Tibial nerve (tissue), 4 donors: ENCODE results near the gene AFG1L. TPM values are rescaled to one million over a fixed set of nuclear protein-coding genes. Genes with fewer than 3 reads are reported as not detected.

Experiments used
- DNase-seq, 2 donors: peaks; one replicate each; pipeline ENCODE4 v3.0.0-alpha.2; 2019; ENCODE audit warnings: low spot score in 2 of 2
- H3K27ac ChIP-seq, 4 donors: fragments of 200-600 bp; sonication (generic) in 3 of 4; one replicate each; pipeline ENCODE4 v1.5.1; 2017 to 2019; ENCODE audit warnings: mild to moderate bottlenecking in 1 of 4
- H3K27me3 ChIP-seq, 2 donors: fragments of 200-600 bp; sonication (generic) in 1 of 2; one replicate each; pipeline versions ENCODE4 v1.5.1 to v1.6.0; 2017 to 2019
- H3K36me3 ChIP-seq, 3 donors: fragments of 200-600 bp; sonication (generic); one replicate each; pipeline ENCODE4 v1.5.1; 2018 to 2019
- H3K4me1 ChIP-seq, 4 donors: fragments of 200-600 bp; sonication (generic) in 3 of 4; one replicate each; pipeline ENCODE4 v1.5.1; 2017 to 2019
- H3K4me3 ChIP-seq, 4 donors: fragments of 200-600 bp; sonication (generic) in 3 of 4; one replicate each; pipeline ENCODE4 v1.5.1; 2017 to 2019; ENCODE audit warnings: mild to moderate bottlenecking in 1 of 4, moderate library complexity in 1 of 4
- H3K9me3 ChIP-seq, 4 donors: fragments of 200-600 bp; sonication (generic) in 3 of 4; one replicate each; pipeline ENCODE4 v1.5.1; 2017 to 2019
- EP300 ChIP-seq, 2 donors: sonication (generic); formaldehyde crosslinking; IDR thresholded peaks; one replicate each; pipeline ENCODE4 v1.6.1; 2017; ENCODE audit warnings: antibody characterized with exemption in 2 of 2, mild to moderate bottlenecking in 1 of 2
- POLR2A ChIP-seq, 2 donors: fragments of 450-650 bp; IDR thresholded peaks; one replicate each; pipeline ENCODE4 v1.6.1; 2017; ENCODE audit warnings: antibody characterized with exemption in 2 of 2, mild to moderate bottlenecking in 2 of 2, moderate library complexity in 2 of 2
- WGBS, 2 donors: methylation state at CpG; one replicate each; pipeline ENCODE4 v1.1.5; 2018; 5-methylcytosine and 5-hydroxymethylcytosine counted together
- total RNA-seq, 4 donors: library from RNA; depleted of rRNA; stranded (reverse); fragments of >200 nt; gene quantifications; one replicate each; pipeline ENCODE4 v1.1.0, GENCODE V29; 2016
- TF ChIP-seq, protein P1 (sequence below), 5 experiments: fragments of 200-600 bp in 3 of 5; fragments of 450-650 bp in 2 of 5; sonication (generic) in 3 of 5; IDR thresholded peaks; one replicate each; pipeline ENCODE4 v1.5.1; 2016 to 2019; ENCODE audit warnings: antibody characterized with exemption in 5 of 5, mild to moderate bottlenecking in 3 of 5, moderate library complexity in 2 of 5

The AFG1L gene
- total RNA-seq, 4 donors from 2014 or later: 2.0 to 5.2 (median 4.1) TPM

DNA sequence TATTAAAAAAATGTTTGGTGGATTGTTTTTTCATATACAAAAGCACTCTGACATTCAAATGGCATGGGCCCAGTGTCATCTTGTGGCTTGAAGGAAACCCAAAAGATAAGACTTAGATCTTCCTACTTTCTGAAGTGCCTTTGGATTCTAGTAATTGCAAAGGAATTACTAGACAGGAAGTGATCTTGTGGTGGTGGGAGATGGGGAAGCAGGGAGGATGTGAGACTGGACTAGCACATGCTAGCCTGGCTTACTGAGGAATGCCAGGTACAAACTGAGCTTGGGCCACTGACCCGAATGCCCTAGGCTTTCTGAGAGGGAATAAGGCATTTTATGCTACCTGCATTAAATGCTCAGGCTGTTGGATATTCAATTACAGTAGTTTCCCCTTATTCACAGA, 59.0 kb downstream of the AFG1L start:
- peaks cover 0 to 21% (median 0%) of the 10 kb centered on the region in 3 donors for H3K36me3 ChIP-seq
- no peak overlapping the region for H3K27ac ChIP-seq
- no peaks in the 10 kb centered on the region for H3K27me3 ChIP-seq
- H3K9me3 ChIP-seq: no peaks in the 10 kb centered on the region
- DNase-seq: no peak
- TF ChIP-seq, protein P1, sequence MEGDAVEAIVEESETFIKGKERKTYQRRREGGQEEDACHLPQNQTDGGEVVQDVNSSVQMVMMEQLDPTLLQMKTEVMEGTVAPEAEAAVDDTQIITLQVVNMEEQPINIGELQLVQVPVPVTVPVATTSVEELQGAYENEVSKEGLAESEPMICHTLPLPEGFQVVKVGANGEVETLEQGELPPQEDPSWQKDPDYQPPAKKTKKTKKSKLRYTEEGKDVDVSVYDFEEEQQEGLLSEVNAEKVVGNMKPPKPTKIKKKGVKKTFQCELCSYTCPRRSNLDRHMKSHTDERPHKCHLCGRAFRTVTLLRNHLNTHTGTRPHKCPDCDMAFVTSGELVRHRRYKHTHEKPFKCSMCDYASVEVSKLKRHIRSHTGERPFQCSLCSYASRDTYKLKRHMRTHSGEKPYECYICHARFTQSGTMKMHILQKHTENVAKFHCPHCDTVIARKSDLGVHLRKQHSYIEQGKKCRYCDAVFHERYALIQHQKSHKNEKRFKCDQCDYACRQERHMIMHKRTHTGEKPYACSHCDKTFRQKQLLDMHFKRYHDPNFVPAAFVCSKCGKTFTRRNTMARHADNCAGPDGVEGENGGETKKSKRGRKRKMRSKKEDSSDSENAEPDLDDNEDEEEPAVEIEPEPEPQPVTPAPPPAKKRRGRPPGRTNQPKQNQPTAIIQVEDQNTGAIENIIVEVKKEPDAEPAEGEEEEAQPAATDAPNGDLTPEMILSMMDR (IDR thresholded peaks at IDR 0.05): no peak
- no peak for TF ChIP-seq POLR2A (IDR thresholded peaks at IDR 0.05)
- no peak for TF ChIP-seq EP300 (IDR thresholded peaks at IDR 0.05)
- H3K4me1 ChIP-seq: no peaks in the 10 kb centered on the region
- WGBS, 2 donors: 77 to 100% methylated on average over 1 of the region's 1 CpG
- H3K4me3 ChIP-seq: no peak overlapping the region

DNA sequence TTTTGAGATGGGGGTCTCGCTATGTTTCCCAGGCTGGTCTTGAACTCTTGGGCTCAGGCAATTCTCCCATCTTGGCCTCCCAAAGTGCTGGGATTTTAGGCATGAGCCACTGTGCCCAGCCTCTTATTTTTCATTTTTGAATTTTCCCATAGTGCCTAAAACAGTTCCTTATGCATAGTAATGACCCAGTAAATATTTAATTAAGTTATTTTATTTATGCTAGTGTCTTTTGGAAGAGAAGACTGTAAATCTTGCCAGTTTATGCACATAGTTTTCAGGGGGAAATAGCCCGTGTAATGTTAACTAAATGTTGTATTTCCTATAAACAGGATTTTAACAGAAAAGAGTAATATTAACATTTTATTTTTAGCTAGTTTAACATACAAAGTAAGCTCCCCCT, 60.3 kb downstream of the AFG1L start:
- TF ChIP-seq EP300 (IDR thresholded peaks at IDR 0.05): no peak
- TF ChIP-seq, protein P1 (IDR thresholded peaks at IDR 0.05): no peak
- no peak for TF ChIP-seq POLR2A (IDR thresholded peaks at IDR 0.05)
- no peaks in the 10 kb centered on the region for H3K27me3 ChIP-seq
- no peaks in the 10 kb centered on the region for H3K4me1 ChIP-seq
- no peaks in the 10 kb centered on the region for H3K9me3 ChIP-seq
- no peak overlapping the region for H3K4me3 ChIP-seq
- H3K36me3 ChIP-seq: peaks cover 0 to 24% (median 0%) of the 10 kb centered on the region in 3 donors
- no peak for DNase-seq
- H3K27ac ChIP-seq: no peak overlapping the region
- WGBS, 2 donors: 87 to 88% methylated on average over 2 of the region's 2 CpGs

DNA sequence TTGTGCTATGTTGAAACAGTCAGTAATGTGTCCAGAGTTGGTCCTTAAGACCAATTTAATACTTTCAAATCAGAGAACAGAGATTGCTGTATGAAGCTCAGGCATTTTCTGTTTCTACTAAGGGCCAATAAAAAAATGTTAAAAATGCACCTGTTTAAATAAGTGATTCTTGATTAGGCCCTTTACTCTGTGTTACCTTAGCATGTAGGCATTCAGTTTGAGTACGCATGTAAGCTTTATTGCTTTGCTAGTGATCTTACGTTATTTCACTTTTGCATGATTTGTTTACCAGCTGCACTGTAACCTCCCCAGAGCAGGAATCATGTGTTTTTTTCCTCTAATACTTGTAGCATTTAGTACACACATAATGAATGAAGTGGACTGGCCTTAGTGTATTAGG, 61.0 kb downstream of the AFG1L start:
- WGBS, 2 donors: 92 to 98% methylated on average over 2 of the region's 2 CpGs

DNA sequence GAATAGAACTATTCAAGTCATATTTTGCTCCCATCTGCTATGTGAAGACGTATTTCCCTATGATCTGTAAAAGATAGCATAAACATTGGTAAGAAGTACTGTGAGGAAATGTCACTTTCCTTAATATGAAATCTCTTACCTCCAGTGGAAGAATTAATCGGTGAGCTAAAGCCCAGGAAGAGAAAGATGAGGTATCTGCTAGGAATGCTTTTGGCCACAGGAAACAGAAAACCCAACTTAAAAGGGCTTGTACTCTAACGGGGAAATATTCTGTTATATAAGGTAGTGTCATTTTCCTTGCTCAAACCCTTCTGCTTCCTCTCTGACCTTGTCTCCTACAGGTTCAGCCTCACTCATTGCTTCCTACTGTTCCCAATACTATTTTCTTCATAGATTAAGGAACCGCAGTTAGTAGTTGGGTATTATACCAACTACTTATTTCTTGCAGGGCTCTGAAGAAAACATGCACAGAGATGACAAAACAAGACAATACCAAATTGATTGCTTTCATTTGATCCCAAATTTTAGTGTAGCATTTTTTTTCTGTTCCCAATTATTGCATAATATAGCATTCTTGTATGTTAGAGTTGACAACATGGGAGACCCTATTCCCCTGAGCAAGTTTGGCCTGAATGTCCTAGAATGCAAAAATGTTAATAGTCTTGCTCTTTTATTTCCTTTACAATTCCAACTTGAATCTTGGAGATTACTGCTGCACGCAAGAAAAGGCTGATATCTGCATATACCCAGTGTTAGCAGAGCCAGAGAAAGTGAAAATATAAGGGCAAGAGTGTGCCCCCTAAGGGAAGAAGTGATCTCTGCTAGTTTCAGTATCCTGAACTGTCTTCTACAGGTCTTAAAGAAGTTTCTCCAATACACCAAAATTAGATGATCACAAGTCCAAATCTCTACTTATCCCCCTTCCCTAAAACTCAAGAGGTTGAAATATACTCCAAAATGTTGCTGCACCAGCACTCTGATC, 65.3 kb downstream of the AFG1L start:
- Histone ChIP-seq H3K9me3 (no peaks in the 10 kb centered on the region), H3K27me3 (no peaks in the 10 kb centered on the region), H3K4me3 (no peak overlapping the region), H3K4me1 (no peaks in the 10 kb centered on the region), H3K36me3 (peaks cover 0 to 26% (median 0%) of the 10 kb centered on the region in 3 donors), H3K27ac (no peak overlapping the region)
- WGBS, 2 donors: 80 to 84% methylated on average over 5 of the region's 5 CpGs
- TF ChIP-seq POLR2A (IDR thresholded peaks at IDR 0.05) (no peak), EP300 (IDR thresholded peaks at IDR 0.05) (no peak)
- TF ChIP-seq, protein P1 (IDR thresholded peaks at IDR 0.05): no peak
- no peak for DNase-seq

More for the DNA sequence above, 61.0 kb downstream of the AFG1L start:
- no peak for TF ChIP-seq POLR2A (IDR thresholded peaks at IDR 0.05)
- no peak for TF ChIP-seq EP300 (IDR thresholded peaks at IDR 0.05)
- TF ChIP-seq, protein P1 (IDR thresholded peaks at IDR 0.05): no peak
- no peak for DNase-seq
- Histone ChIP-seq H3K9me3 (no peaks in the 10 kb centered on the region), H3K36me3 (peaks cover 0 to 26% (median 0%) of the 10 kb centered on the region in 3 donors), H3K4me3 (no peak overlapping the region), H3K4me1 (no peaks in the 10 kb centered on the region), H3K27me3 (no peaks in the 10 kb centered on the region), H3K27ac (no peak overlapping the region)

DNA sequence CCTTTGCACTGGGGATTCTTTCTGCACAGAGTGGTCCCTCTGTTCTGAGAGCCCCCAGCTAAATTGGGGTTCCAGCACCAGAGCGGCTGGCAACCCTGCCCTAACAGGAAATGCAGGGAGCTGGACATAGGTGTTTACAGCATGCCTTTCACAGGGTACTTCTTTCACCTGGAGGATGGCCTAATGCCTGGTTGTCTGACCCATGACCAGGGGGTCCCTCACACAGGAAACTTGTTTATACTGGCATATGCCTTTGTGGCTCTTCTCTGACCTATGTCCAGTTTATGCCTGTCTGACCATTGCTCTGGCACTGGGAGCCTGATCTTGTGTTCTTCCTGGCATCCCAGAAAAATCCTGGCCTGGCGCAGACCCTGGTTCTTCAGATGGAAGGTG, 66.1 kb downstream of the AFG1L start:
- Histone ChIP-seq H3K36me3 (peaks cover 0 to 26% (median 0%) of the 10 kb centered on the region in 3 donors), H3K27ac (no peak overlapping the region), H3K9me3 (no peaks in the 10 kb centered on the region), H3K27me3 (no peaks in the 10 kb centered on the region), H3K4me1 (no peaks in the 10 kb centered on the region), H3K4me3 (no peak overlapping the region)
- WGBS, 2 donors: 94 to 100% methylated on average over 2 of the region's 2 CpGs
- no peak for DNase-seq
- TF ChIP-seq POLR2A (IDR thresholded peaks at IDR 0.05) (no peak), EP300 (IDR thresholded peaks at IDR 0.05) (no peak)
- TF ChIP-seq, protein P1 (IDR thresholded peaks at IDR 0.05): no peak
